ENCODE data around the gene GLUD1. TPM values are rescaled to one million over a fixed set of nuclear protein-coding genes. Genes with fewer than 3 reads are reported as not detected.
"Not testable (repeated sequence)": the region's sequence is repeated elsewhere in the genome, so short reads cannot be mapped to it uniquely, and the experiment has no call there.

Gene GLUD1
- polyA plus RNA-seq, 1 donor from 2014 or later: 107 TPM

DNA sequence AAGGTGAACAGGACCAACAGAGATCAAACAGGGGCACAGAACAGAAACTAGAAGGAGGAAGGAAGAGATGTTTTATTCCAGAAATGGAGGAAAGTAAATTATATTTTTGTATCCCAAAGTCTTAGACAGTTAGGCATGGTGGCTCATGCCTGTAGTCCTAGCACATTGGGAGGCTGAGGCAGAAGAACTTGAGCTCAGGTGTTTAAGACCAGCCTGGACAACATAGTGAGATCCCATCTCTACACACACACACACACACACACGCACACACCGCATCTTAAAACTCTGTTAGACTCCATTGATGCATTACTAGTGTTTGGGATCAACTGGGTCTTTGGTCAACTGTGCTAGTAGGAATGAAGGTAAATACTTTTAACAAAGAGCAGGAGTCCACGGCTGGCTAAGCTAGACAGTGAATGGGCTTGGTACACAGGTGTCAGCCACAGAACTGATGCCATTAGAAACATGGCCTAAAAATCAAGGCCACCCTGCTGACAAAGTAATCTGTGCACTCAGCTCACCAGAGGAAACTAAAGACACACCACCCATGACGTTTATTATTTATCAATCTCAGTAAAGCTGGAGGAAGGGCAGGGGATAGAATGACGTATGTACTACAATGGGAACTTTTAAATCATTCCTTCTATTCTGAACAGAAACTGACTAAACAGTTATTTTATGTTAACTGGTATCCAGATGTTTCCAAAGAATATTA is 10.9 kb downstream of the GLUD1 start:
- not testable (repeated sequence) for H3K36me3 ChIP-seq (ENCODE audit: insufficient read depth, low read length); H3K27ac ChIP-seq (ENCODE audit: low read length); H3K27me3 ChIP-seq (ENCODE audit: insufficient read depth, low read depth, low read length); H4K20me1 ChIP-seq (ENCODE audit: insufficient read depth); H3K9ac ChIP-seq (ENCODE audit: low read length); H3K9me3 ChIP-seq (ENCODE audit: low read length); H3K4me2 ChIP-seq (ENCODE audit: low read length); H3K4me3 ChIP-seq (ENCODE audit: low read length); H3F3A ChIP-seq (ENCODE audit: insufficient read depth, low read length, poor library complexity, severe bottlenecking); H2AFZ ChIP-seq (ENCODE audit: low read depth, low read length); H3K79me2 ChIP-seq (replicated peaks; ENCODE audit: insufficient read depth, low read length); H3K9me2 ChIP-seq (ENCODE audit: insufficient read depth, low read length)

DNA sequence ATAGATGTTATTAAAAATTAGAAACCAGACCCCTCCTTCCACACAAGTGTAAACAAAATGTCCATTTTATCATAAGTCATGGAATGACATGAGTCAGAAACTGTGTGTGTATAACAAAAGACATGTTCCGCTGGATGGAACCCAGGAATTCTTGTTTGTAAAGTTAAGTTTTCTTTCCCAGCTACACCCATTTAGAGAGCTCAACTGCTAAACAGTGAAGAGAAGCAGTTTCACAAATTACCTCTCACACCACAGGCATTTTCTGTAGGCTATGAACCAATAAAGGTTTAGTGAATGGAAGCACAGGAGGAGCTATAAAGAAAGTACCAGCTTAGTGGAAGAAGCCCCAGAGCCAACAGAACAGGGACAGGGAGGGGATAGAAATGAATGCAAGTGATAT is 12.4 kb downstream of the GLUD1 start:
- H3K9ac ChIP-seq (ENCODE audit: low read length); H3K4me3 ChIP-seq (ENCODE audit: low read length): not testable (repeated sequence)

DNA sequence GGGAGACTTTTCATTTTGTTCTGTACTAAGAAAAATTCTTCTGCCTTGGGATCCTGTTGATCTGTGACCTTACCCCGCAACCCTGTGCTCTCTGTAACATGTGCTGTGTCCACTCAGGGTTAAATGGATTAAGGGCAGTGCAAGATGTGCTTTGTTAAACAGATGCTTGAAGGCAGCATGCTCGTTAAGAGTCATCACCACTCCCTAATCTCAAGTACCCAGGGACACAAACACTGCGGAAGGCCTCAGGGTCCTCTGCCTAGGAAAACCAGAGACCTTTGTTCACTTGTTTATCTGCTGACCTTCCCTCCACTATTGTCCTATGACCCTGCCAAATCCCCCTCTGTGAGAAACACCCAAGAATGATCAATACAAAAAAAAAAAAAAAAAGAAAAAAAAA is 13.1 kb downstream of the GLUD1 start:
- H4K20me1 ChIP-seq (ENCODE audit: insufficient read depth); H3K4me2 ChIP-seq (ENCODE audit: low read length); H3K9me2 ChIP-seq (ENCODE audit: insufficient read depth, low read length); H3K9ac ChIP-seq (ENCODE audit: low read length); H3F3A ChIP-seq (ENCODE audit: insufficient read depth, low read length, poor library complexity, severe bottlenecking); H3K4me3 ChIP-seq (ENCODE audit: low read length); H2AFZ ChIP-seq (ENCODE audit: low read depth, low read length); H3K9me3 ChIP-seq (ENCODE audit: low read length); H3K27ac ChIP-seq (ENCODE audit: low read length); H3K79me2 ChIP-seq (replicated peaks; ENCODE audit: insufficient read depth, low read length); H3K36me3 ChIP-seq (ENCODE audit: insufficient read depth, low read length); H3K27me3 ChIP-seq (ENCODE audit: insufficient read depth, low read depth, low read length): not testable (repeated sequence)

More for the DNA sequence above, 12.4 kb downstream of the GLUD1 start:
- H2AFZ ChIP-seq (ENCODE audit: low read depth, low read length); H4K20me1 ChIP-seq (ENCODE audit: insufficient read depth); H3K4me2 ChIP-seq (ENCODE audit: low read length); H3K27ac ChIP-seq (ENCODE audit: low read length); H3K79me2 ChIP-seq (replicated peaks; ENCODE audit: insufficient read depth, low read length); H3K27me3 ChIP-seq (ENCODE audit: insufficient read depth, low read depth, low read length); H3F3A ChIP-seq (ENCODE audit: insufficient read depth, low read length, poor library complexity, severe bottlenecking); H3K9me2 ChIP-seq (ENCODE audit: insufficient read depth, low read length); H3K9me3 ChIP-seq (ENCODE audit: low read length); H3K36me3 ChIP-seq (ENCODE audit: insufficient read depth, low read length): not testable (repeated sequence)

DNA sequence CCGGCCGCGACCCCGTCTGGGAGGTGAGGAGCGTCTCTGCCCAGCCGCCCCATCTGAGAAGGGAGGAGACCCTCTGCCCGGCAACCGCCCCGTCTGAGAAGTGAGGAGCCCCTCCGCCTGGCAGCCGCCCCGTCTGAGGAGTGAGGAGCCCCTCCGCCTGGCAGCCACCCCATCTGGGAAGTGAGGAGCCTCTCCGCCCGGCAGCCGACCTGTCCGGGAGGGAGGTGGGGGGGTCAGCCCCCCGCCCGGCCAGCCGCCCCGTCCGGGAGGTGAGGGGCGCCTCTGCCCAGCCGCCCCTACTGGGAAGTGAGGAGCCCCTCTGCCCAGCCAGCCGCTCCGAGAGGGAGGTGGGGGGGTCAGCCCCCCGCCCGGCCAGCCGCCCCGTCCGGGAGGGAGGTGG is 14.0 kb downstream of the GLUD1 start:
- not testable (repeated sequence) for H3K79me2 ChIP-seq (replicated peaks; ENCODE audit: insufficient read depth, low read length); H4K20me1 ChIP-seq (ENCODE audit: insufficient read depth); H3K27me3 ChIP-seq (ENCODE audit: insufficient read depth, low read depth, low read length)

DNA sequence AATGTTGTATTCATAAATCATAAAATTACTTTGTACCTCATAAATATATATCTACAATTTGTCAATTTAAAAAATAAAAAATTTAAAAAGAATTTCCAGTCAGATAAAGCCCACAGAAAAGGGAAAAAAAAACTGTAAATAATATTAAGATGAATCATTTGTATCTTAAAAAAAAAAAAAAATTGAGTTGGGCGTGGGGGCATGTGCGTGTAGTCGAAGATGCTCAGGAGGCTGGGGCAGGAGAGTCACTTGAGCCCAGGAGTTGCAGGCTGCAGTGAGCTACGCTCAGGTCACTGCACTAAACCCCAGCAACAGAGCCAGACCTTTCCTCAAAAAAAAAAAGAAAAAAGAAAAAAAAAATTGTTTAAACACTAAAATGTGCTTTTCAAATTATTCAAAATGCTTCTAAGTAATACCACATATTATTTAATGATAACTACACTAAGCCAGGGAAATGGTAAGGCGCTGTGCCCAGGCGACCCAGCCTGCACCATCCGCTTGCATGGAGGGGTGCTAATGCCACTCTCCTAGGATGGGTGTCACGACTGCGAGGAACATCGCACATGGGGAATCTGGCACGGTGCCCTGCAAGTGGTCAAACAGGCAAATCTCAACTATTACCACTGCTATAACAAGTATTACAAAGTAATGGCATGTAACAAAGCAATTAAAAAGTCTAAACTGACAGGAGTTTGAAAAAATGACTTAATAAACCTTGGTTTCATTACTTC is 15.4 kb downstream of the GLUD1 start:
- Histone ChIP-seq H3K27ac (ENCODE audit: low read length) (no peak overlapping the region), H3K4me3 (ENCODE audit: low read length) (no peak overlapping the region), H2AFZ (ENCODE audit: low read depth, low read length) (no peak overlapping the region), H3K36me3 (ENCODE audit: insufficient read depth, low read length) (no peaks in the 10 kb centered on the region), H3K79me2 (replicated peaks; ENCODE audit: insufficient read depth, low read length) (no peaks in the 10 kb centered on the region), H3K27me3 (ENCODE audit: insufficient read depth, low read depth, low read length) (no peaks in the 10 kb centered on the region), H4K20me1 (ENCODE audit: insufficient read depth) (no peaks in the 10 kb centered on the region), H3F3A (ENCODE audit: insufficient read depth, low read length, poor library complexity, severe bottlenecking) (no peaks in the 10 kb centered on the region), H3K9ac (ENCODE audit: low read length) (no peak overlapping the region), H3K9me3 (ENCODE audit: low read length) (no peaks in the 10 kb centered on the region), H3K9me2 (ENCODE audit: insufficient read depth, low read length) (no peaks in the 10 kb centered on the region), H3K4me2 (ENCODE audit: low read length) (no peak overlapping the region)
- TF ChIP-seq EZH2 (IDR thresholded peaks at IDR 0.05; ENCODE audit: borderline replicate concordance, insufficient read depth, low read length, poor library complexity, severe bottlenecking) (no peak), EP300 (conservative IDR thresholded peaks at IDR 0.05; ENCODE audit: poor library complexity, severe bottlenecking) (no peak), SMC3 (conservative IDR thresholded peaks at IDR 0.05; ENCODE audit: poor library complexity) (no peak), RAD21 (conservative IDR thresholded peaks at IDR 0.05) (no peak), TAF1 (IDR thresholded peaks at IDR 0.05; ENCODE audit: low read depth) (no peak), MXI1 (conservative IDR thresholded peaks at IDR 0.05; ENCODE audit: poor library complexity, severe bottlenecking) (no peak), POLR2AphosphoS5 (IDR thresholded peaks at IDR 0.05) (no peak)
- TF ChIP-seq, protein P1, sequence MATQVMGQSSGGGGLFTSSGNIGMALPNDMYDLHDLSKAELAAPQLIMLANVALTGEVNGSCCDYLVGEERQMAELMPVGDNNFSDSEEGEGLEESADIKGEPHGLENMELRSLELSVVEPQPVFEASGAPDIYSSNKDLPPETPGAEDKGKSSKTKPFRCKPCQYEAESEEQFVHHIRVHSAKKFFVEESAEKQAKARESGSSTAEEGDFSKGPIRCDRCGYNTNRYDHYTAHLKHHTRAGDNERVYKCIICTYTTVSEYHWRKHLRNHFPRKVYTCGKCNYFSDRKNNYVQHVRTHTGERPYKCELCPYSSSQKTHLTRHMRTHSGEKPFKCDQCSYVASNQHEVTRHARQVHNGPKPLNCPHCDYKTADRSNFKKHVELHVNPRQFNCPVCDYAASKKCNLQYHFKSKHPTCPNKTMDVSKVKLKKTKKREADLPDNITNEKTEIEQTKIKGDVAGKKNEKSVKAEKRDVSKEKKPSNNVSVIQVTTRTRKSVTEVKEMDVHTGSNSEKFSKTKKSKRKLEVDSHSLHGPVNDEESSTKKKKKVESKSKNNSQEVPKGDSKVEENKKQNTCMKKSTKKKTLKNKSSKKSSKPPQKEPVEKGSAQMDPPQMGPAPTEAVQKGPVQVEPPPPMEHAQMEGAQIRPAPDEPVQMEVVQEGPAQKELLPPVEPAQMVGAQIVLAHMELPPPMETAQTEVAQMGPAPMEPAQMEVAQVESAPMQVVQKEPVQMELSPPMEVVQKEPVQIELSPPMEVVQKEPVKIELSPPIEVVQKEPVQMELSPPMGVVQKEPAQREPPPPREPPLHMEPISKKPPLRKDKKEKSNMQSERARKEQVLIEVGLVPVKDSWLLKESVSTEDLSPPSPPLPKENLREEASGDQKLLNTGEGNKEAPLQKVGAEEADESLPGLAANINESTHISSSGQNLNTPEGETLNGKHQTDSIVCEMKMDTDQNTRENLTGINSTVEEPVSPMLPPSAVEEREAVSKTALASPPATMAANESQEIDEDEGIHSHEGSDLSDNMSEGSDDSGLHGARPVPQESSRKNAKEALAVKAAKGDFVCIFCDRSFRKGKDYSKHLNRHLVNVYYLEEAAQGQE (IDR thresholded peaks at IDR 0.05; ENCODE audit: borderline replicate concordance): no peak
- TF ChIP-seq, protein P2, sequence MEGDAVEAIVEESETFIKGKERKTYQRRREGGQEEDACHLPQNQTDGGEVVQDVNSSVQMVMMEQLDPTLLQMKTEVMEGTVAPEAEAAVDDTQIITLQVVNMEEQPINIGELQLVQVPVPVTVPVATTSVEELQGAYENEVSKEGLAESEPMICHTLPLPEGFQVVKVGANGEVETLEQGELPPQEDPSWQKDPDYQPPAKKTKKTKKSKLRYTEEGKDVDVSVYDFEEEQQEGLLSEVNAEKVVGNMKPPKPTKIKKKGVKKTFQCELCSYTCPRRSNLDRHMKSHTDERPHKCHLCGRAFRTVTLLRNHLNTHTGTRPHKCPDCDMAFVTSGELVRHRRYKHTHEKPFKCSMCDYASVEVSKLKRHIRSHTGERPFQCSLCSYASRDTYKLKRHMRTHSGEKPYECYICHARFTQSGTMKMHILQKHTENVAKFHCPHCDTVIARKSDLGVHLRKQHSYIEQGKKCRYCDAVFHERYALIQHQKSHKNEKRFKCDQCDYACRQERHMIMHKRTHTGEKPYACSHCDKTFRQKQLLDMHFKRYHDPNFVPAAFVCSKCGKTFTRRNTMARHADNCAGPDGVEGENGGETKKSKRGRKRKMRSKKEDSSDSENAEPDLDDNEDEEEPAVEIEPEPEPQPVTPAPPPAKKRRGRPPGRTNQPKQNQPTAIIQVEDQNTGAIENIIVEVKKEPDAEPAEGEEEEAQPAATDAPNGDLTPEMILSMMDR (IDR thresholded peaks at IDR 0.05; ENCODE audit: poor library complexity, severe bottlenecking): no peak

More for the DNA sequence above, 14.0 kb downstream of the GLUD1 start:
- not testable (repeated sequence) for H3K9me2 ChIP-seq (ENCODE audit: insufficient read depth, low read length); H3K27ac ChIP-seq (ENCODE audit: low read length); H3K9ac ChIP-seq (ENCODE audit: low read length); H3K36me3 ChIP-seq (ENCODE audit: insufficient read depth, low read length); H3K4me3 ChIP-seq (ENCODE audit: low read length); H2AFZ ChIP-seq (ENCODE audit: low read depth, low read length); H3F3A ChIP-seq (ENCODE audit: insufficient read depth, low read length, poor library complexity, severe bottlenecking); H3K9me3 ChIP-seq (ENCODE audit: low read length); H3K4me2 ChIP-seq (ENCODE audit: low read length)

Measured in neural cell (in vitro differentiated cells).